ENCODE measurements around the gene SNURF.

GRCh38 chr15:24961967-24962366, 7.2 kb downstream of the SNURF start:
- TF ChIP-seq POLR2A (IDR thresholded peaks at IDR 0.05; ENCODE audit: low read depth, low read length) (no peak), TAF1 (IDR thresholded peaks at IDR 0.05; ENCODE audit: low read depth, low read length) (no peak)
